AG08396 (cell line): ENCODE data around the gene CEP95.
"Not testable (repeated sequence)": the region's sequence is repeated elsewhere in the genome, so short reads cannot be mapped to it uniquely, and the experiment has no call there.

Source experiments
- DNase-seq: peaks from one replicate; pipeline ENCODE4 v3.0.0; 2012; ENCODE audit warnings: low spot score, mixed read lengths

CEP95 gene

GRCh38 chr17:64573214-64573613 lies 66.4 kb downstream of the CEP95 start:
- DNase-seq: no peak

DNA sequence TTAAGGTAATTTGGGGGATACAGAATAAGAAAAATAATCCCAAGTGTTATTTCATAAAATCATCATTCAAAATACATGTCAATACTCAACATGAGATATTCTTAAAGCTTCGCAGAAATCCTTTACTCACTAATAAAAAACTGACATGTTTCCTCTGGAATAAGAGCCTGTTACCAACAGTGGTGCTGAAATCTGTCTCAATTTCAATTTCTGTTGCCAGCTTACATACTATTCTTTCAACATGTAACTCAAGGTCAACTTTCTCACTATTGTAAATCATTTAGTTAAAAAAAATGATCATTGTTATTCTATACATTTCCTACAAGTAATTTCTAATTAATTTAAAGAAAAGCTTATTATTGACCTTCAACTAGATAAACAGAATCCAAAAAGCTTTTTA lies 67.9 kb downstream of the CEP95 start:
- DNase-seq: no peak

DNA sequence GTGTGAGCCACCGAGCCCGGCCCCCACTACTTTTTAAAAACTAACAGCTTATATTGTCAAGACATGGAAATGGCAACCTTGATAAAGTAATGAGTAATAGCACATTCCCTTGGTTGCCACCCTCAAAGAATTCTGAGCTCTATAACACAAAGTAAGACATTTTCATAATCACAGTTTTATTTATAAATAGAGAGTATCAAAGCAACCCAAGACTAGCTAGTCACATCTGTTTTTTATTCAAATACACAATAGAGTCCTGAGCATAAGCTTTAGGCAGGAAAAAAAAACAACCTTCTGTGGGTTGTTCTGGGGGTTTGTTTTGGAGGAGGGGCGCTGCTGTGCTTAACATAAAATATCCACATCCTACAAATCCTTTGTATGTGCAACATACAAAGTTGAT lies 68.7 kb downstream of the CEP95 start:
- DNase-seq: no peak

DNA sequence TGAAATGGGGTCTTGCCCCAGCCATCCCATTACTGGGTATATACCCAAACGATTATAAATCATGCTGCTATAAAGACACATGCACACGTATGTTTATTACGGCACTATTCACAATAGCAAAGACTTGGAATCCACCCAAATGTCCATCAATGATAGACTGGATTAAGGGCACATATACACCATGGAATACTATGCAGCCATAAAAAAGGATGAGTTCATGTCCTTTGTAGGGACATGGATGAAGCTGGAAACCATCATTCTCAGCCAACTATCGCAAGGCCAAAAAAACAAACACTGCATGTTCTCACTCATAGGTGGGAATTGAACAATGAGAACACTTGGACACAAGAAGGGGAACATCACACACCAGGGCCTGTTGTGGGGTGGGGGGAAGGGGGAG lies 70.2 kb downstream of the CEP95 start:
- DNase-seq: not testable (repeated sequence)

- no peak for DNase-seq
Observed at GRCh38 chr17:64579917-64580316, 73.1 kb downstream of the CEP95 start.

DNA sequence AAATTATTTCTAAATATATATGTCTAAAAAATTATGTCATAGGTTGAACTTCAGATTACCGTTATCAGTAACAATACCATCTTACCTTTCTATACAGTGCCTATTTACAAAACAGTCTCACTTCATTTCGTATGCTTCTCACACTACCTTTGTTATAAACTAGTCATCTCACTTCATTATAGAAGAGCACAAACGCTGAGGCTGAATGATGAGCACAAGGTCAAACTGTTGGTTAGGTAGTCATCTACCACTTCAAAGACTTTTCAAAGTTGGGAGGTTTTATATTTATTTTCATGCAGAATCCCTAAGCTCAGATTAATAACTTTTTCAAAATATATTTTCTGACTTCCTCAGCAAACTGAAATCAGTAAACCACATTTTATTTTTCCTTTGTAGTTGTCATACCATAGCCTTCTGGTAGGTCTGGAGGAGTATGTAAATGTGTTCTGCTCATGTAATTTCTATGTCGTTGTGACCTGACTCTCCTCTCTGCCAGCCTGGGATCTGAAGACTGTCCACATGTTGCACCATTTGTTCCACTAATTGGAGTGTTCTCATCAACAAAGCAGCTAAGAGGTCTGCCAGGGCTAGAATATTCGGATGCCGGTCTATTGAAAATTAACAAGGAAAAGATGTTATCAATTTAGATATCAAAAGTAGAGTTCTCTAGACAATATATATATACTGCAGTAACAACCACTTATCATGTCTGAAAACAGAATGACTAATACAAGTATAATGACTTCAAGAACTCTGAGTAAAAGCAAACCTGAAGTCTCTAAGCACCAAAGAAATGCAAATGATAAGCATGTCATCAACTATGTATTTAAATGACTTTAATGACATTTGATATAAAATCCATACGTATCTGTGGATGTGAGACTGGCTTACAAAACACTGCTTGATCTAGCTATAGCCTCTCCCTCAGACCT lies 73.9 kb downstream of the CEP95 start:
- no peak for DNase-seq

DNA sequence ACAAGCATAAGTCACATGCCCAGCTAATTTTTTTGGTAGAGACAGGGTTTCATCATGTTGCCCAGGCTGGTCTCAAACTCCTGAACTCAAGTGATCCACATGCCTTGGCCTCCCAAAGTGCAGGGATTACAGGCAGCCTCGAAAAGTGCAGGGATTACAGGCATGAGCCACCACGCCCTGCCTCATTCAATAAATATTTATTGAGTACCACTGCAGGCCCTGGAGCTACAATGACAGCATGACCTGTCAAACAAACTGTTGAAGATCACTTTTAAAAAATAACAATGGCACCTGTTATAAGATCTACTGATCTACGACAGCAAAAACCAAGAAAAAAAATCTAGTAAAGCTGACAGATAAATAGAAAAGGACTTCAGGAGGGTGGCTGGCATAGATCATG lies 76.3 kb downstream of the CEP95 start:
- DNase-seq: no peak

DNA sequence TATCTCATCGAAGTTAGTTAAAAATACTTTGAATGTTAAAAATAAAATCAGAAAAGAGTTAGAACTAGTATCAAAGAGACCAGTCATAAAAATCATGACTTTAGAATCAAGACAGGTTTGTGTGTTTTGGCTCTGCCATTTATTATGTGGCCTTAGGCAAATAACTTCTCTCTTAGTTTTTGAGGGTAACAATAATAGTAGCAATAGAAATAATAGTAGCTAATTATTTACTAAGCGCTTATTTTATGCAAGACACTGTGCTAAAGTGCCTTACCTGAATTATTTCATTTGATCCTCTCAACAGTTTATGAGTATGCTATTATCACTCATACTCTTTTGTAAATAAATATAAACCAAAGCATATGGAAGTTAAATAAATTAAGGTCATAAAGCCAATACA lies 78.4 kb downstream of the CEP95 start:
- no peak for DNase-seq
